HCT116 (cell line): ENCODE measurements around the gene ATP1A4.

Experiments used
- CTCF ChIP-seq, 3 experiments: fragments of 200-600 bp in 1 of 3; sonication (generic) in 1 of 3; IDR thresholded peaks in 2 of 3; conservative IDR thresholded peaks in 1 of 3; 2 replicates each; pipeline ENCODE4 v1.5.1; 2012 to 2017; ENCODE audit warnings: low read depth in 2 of 3, low read length in 2 of 3, antibody characterized with exemption in 1 of 3, borderline replicate concordance in 1 of 3, control low read depth in 1 of 3, mild to moderate bottlenecking in 1 of 3, mixed read lengths in 1 of 3, mixed run types in 1 of 3, moderate library complexity in 1 of 3; ENCODE audit not compliant: insufficient read depth in 1 of 3
- MAX ChIP-seq: IDR thresholded peaks from 2 replicates; pipeline ENCODE4 v1.6.1; 2012
- POLR2A ChIP-seq: IDR thresholded peaks from 2 replicates; pipeline ENCODE4 v1.7.0; 2011; ENCODE audit warnings: borderline replicate concordance; ENCODE audit not compliant: insufficient read depth, insufficient read length; ENCODE audit errors: extremely low read depth
- TF ChIP-seq, protein P1 (sequence below): IDR thresholded peaks from 2 replicates; pipeline ENCODE4 v1.6.1; 2012; ENCODE audit warnings: low read depth

GRCh38 chr1:160208557-160209320, 57.3 kb downstream of the ATP1A4 start:
- TF ChIP-seq POLR2A (no peak), CTCF (IDR thresholded peaks at IDR 0.05 in 2 of 3, conservative IDR thresholded peaks at IDR 0.05 in 1 of 3; ENCODE audit: borderline replicate concordance in 1 of 3, insufficient read depth in 1 of 3, low read depth in 2 of 3, low read length in 2 of 3) (no peak), MAX (no peak)
- TF ChIP-seq, protein P1, sequence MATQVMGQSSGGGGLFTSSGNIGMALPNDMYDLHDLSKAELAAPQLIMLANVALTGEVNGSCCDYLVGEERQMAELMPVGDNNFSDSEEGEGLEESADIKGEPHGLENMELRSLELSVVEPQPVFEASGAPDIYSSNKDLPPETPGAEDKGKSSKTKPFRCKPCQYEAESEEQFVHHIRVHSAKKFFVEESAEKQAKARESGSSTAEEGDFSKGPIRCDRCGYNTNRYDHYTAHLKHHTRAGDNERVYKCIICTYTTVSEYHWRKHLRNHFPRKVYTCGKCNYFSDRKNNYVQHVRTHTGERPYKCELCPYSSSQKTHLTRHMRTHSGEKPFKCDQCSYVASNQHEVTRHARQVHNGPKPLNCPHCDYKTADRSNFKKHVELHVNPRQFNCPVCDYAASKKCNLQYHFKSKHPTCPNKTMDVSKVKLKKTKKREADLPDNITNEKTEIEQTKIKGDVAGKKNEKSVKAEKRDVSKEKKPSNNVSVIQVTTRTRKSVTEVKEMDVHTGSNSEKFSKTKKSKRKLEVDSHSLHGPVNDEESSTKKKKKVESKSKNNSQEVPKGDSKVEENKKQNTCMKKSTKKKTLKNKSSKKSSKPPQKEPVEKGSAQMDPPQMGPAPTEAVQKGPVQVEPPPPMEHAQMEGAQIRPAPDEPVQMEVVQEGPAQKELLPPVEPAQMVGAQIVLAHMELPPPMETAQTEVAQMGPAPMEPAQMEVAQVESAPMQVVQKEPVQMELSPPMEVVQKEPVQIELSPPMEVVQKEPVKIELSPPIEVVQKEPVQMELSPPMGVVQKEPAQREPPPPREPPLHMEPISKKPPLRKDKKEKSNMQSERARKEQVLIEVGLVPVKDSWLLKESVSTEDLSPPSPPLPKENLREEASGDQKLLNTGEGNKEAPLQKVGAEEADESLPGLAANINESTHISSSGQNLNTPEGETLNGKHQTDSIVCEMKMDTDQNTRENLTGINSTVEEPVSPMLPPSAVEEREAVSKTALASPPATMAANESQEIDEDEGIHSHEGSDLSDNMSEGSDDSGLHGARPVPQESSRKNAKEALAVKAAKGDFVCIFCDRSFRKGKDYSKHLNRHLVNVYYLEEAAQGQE, result no peak
